Stimulated activated naive CD4-positive, alpha-beta T cell treated with Interleukin-2 at 50 U/mL for 16 hours (primary cell): ENCODE results near the gene ATXN7L2.

Experiments
- DNase-seq: peaks from one replicate; lab custom pipeline; 2025; lab: John Stamatoyannopoulos, UW

Gene ATXN7L2

GRCh38 chr1:109523706-109524105 lies 40.0 kb downstream of the ATXN7L2 start:
- DNase-seq = no peak

DNA sequence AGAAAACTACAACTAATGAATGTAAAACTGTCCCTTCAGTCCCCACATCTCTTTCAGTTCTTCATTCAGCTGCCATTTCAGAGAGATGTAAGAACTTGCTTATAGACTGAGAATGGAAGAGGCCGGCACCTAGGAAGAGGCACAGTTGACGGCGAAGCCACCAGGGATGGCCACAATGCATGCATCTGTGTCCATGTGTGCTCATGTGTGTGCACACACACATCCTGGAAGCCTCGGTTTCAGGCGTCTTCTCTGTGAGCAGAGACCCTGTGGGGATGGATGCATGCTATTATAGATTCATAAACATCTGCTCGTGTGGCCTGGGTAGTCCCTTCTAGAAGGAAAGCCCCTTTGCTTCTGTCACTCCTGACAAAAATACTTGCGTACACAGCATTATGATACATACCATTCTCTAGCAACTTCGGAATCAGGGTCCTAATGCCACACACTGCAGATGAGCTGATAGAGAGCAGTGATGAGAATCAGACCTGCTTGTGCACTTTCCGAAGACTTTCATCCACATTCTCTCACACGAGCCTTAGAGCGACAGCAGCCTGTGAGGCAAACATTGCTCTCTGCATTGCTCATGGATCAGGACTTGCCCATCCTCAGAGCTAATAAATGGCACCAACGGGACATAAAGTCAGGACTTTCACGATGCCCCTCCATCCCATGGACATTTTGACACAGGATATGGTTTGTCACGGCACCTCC lies 43.5 kb downstream of the ATXN7L2 start:
- DNase-seq = no peak

DNA sequence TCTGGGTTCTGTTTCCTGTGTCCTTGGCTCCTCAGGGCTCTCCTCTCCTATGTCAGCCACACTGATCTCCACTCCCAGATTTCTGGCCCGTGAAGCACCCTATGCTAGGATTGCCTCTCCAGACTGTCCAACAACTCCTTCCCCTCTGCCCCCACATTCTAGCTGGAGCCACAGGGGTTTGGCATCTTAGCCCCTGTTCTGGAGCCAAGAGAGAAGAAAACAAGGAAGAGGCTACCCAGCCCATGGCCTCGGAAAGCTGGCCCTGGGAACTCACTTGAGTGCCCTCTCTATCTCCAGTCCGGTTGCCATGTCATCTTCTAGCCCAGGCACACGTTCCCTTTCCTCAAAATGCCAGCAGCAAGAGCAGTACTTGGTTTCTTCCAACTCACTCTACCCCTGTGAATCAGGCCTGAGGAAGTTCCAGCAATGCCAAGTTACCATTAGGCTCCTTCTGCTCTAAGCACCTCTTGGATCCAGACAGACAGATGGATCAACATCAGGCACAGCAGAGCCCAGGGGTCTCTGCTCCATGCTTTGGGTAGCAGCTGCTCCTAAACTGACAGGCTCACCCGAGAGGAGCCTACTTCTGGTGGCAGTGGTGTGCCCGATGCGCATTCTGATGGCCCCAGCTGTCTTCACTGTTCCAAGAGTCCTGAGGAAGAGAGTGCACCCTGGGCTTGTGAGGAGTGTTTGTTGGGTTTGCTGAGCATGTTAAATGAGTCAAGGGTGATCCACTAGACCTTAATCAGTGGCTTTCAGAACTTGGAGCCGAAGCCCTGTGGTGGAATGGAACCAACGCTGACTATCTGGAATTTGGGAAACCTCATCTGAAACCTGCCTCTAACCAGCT lies 44.4 kb downstream of the ATXN7L2 start:
- DNase-seq = no peak

DNA sequence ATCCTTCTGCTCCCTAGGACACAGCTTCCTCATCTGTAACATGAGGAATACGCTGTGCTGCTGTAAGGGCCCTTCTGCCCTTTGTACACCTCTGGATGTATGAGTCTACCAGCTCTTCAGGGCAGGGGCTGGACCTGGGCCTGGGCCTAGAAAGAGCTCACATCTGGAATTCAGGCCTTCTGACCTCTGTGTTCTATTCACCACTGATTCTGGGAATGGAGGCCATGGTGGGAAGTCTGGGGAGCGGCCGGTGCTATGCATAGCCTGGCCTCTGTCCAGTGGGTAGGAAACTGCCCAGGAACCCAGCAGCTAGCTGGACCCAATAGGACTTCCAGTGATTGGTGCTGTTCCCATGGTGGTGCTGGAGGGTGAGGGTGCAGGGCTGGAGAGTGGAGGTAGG lies 45.0 kb downstream of the ATXN7L2 start:
- no peak for DNase-seq

- DNase-seq = no peak
Measured at GRCh38 chr1:109529881-109530456, 46.3 kb downstream of the ATXN7L2 start.

DNA sequence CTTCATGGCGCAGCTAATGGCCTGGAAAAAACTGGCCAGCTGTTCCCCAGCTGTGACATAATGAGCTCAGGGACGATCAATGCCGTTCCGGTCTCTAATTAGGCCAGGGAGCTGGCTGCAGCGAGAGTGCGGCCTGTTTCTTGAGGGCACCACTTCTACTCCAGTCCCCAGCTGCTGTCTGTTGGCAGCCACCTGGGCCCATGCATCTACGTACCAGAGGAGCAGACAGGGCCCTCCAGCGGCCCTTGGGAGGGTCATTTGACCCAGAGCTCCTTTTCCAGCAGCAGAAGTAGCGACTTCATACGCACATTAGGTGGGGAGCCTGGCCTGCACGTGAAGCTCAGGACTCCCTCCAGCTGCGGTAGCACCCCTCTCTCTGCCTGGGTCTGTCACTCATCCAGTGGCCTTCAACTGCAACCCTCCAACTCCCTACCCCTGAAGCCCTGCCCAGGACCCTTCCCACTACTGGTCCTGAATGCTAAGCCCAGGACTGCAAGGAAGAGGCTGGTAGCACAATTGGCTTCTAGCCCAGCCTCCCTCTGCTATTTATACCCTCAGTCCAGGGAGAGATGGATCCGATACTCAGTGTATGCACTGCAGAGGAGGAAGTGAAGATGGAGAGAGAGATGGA lies 46.9 kb downstream of the ATXN7L2 start:
- DNase-seq = no peak

GRCh38 chr1:109531380-109531779 lies 47.7 kb downstream of the ATXN7L2 start:
- no peak for DNase-seq

GRCh38 chr1:109531826-109532364 lies 48.2 kb downstream of the ATXN7L2 start:
- no peak for DNase-seq

DNA sequence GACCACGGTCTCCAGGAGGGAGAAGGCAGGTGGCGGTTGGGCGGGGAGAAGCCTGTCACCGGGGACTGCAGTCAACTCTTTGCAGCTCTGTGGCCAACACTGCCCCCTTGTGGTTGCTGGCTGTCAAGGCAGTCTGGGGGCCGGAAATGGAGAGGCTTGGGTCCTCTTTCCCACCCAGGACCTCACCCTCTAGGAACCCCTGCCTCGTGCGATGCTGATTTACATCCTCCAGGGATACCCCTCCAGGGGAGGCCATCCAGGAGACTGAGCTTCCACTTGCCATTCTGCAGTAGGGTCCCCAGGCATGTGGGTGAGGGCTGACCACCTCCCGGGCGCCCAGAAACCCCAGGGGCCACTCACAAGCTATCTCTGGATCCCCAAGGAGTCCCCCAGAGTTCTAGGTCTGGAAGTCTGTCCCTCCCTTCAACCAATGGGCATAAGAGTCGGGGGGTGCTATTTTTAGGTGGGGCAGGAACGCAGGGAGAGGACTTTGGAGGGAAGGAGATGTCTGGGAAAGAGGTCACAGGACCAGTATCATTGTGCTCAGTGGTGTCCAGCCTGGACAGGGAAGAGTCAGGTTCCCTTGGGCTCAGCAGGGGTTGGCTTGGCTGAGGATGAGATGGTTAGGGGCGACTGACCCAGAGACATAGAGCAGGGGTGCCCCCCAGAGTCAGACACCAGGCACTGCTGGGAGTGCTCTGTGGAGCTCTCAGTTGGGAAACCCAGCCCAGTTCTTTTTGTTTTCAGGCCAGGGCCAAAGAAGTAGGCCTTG lies 48.8 kb downstream of the ATXN7L2 start:
- DNase-seq = peak; percentile 85

DNA sequence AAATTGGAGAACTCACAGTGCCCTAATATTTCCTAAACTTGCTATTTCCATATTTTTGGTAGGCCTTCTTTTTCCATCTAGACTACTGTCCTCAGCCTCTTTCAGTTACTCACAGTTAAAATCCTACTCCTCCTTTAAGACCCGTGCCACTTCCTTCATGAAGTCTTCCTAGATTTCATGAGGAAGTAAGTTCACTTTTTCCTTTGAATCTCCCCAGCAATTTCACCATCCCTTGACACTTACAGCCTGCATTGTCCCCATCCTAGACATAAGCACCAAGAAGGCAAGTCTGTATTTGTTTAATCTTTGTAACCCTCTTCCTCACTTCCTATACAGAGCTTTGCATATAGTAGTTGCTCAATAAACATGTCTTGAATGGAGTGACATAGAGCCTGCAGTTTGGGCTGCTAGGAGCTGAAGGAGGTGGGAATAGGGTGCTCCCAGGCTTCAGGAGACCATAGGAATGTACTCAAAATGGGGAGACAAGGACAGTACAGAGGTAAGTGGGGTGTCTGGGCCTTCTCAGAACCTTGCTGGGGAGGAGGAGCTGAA lies 50.7 kb downstream of the ATXN7L2 start:
- DNase-seq = no peak

DNA sequence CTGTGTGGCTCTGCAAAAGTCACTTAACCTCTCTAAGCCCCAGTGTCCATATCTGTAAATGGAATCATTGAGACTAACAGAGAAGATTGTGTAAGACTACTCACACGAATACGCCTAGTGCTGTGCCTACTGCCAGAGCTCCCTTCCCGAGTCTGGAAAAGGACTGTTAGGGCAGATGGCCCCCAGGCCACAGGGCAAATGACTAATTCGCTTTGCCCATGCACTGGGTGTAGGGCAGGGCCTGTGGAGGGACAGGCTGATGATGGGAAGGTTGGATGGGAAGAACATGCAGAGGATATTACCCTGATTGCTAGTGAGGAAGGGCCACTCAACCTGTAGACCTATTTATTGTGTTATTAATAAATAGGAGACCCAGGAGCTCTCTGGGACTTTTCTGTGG lies 51.8 kb downstream of the ATXN7L2 start:
- DNase-seq = no peak

DNA sequence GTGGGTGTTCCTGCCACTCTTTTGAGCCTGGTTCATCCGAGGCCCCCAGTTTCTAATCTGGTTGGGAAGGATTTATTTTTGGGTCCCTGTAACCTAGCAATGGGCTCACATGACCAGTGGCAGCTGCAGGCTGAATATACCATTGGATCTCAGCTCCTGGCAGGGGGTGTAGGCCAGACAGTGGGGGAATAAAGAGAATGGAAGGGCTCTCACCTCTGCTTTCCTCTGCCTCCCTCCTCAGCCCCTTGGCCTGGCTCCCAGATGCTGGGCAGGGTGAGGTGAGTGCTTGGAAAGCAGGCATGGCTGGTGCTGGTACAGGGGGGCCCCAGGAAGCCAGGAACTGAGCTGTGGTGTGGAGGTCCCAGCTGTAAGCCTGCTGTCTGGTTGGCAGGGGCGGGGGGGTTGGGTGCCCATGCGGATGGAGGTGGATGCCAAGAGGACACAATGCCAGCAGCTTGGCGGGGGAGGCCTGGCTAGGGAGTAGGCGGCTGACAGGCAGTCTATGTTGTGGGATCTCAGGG lies 52.3 kb downstream of the ATXN7L2 start:
- DNase-seq = no peak

DNA sequence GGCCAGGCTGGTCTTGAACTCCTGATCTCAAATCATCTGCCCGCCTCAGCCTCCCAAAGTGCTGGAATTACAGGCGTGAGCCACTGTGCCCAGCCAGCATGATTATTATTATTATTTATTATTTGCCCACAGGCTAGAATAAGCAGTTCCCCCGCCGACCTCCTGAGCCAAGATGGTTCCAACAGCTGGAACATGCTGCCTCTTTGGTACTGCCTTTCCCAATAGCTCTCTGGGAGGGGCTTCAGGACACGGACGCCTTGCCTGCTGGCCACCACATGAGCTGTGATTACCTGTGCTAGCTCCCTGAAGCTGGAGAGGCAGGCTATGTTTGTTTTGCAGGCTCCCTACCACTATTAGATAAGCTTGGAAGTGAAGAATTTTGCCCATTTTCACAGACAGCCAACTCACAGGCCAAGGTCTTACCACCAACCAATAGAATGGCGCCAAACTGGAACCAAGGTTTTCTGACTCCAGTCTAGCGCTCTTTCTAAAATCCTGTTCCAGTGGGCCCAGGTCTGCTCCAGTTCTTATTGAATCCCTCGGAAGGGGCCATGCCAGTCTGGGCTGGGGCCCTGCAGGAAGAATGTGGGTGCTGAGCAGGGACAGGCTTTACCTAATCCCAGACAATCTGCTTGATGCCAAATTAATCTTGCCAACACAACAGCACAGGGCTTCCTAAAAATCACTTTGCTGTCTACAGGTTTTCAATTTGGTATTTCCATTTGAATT lies 53.9 kb downstream of the ATXN7L2 start:
- DNase-seq = no peak

GRCh38 chr1:109538827-109539555 lies 55.3 kb downstream of the ATXN7L2 start:
- DNase-seq = no peak

- DNase-seq = no peak
Measured at GRCh38 chr1:109539676-109540075, 56.0 kb downstream of the ATXN7L2 start, which contains the start of gene GPR61. Gene GPR61, plus strand, starts transcription at chr1:109539872. Its CDS starts 3,151 bp downstream, at chr1:109543023.

GRCh38 chr1:109541102-109541501 lies 57.4 kb downstream of the ATXN7L2 start:
- no peak for DNase-seq
